Bronchial epithelial cell (primary cell): Measurements from ENCODE around the gene RPEL1. TPM values are rescaled to one million over a fixed set of nuclear protein-coding genes. Genes with fewer than 3 reads are reported as not detected.
A peak's percentile ranks its signal among the peaks of the same experiment; 100 is the strongest.

Experiments
- DNase-seq: peaks from one replicate; pipeline ENCODE4 v3.0.0-alpha.2; 2010; ENCODE audit warnings: low read depth
- FAIRE-seq: peaks from 2 replicates; lab custom pipeline; 2011; peaks lifted over from hg19 to GRCh38; lab: Jason Lieb, UNC
- H3K27me3 ChIP-seq: 2 replicates; pipeline ENCODE4 v1.5.1; 2011; ENCODE audit warnings: low read length; ENCODE audit not compliant: control insufficient read depth, insufficient read depth
- H3K36me3 ChIP-seq: 2 replicates; pipeline ENCODE4 v1.5.1; 2011; ENCODE audit warnings: low read length; ENCODE audit not compliant: control insufficient read depth, insufficient read depth
- H3K4me3 ChIP-seq: 2 replicates; pipeline ENCODE4 v1.5.1; 2011; ENCODE audit warnings: mild to moderate bottlenecking, low read depth, low read length, control low read depth
- CTCF ChIP-seq: IDR thresholded peaks from 2 replicates; pipeline ENCODE4 v1.5.1; 2011; ENCODE audit warnings: mild to moderate bottlenecking, moderate library complexity, low read length, control low read depth, inconsistent platforms; ENCODE audit not compliant: insufficient read depth, severe bottlenecking
- total RNA-seq: library from RNA; depleted of rRNA; stranded (reverse); fragments of >200 nt; gene quantifications from 2 replicates; pipeline ENCODE4 v1.2.1, GENCODE V29; 2014

The RPEL1 gene
- total RNA-seq, 1 donor from 2014 or later: under 0.01 TPM

GRCh38 chr10:103232131-103232673 is 13.5 kb upstream of the RPEL1 start:
- H3K4me3 ChIP-seq: no peak overlapping the region
- H3K36me3 ChIP-seq: no peaks in the 10 kb centered on the region
- no peak for TF ChIP-seq CTCF
- no peaks in the 10 kb centered on the region for H3K27me3 ChIP-seq
- FAIRE-seq (no peak), DNase-seq (no peak)

GRCh38 chr10:103232772-103233488 is 12.8 kb upstream of the RPEL1 start:
- H3K4me3 ChIP-seq: no peak overlapping the region
- no peaks in the 10 kb centered on the region for H3K36me3 ChIP-seq
- FAIRE-seq (no peak), DNase-seq (peak; percentile 77)
- TF ChIP-seq CTCF: no peak
- no peaks in the 10 kb centered on the region for H3K27me3 ChIP-seq

- no peaks in the 10 kb centered on the region for H3K36me3 ChIP-seq
- FAIRE-seq (no peak), DNase-seq (no peak)
- no peak for TF ChIP-seq CTCF
- H3K4me3 ChIP-seq: no peak overlapping the region
- no peaks in the 10 kb centered on the region for H3K27me3 ChIP-seq
Observed at GRCh38 chr10:103235775-103236174, 9.9 kb upstream of the RPEL1 start.

GRCh38 chr10:103238506-103239252 is 7.0 kb upstream of the RPEL1 start:
- TF ChIP-seq CTCF: peak; percentile 63
- no peak for FAIRE-seq
- DNase-seq: peak; percentile 75

GRCh38 chr10:103241262-103242011 is 4.2 kb upstream of the RPEL1 start:
- Histone ChIP-seq H3K36me3 (no peaks in the 10 kb centered on the region), H3K4me3 (peak overlapping the region; percentile 14), H3K27me3 (no peaks in the 10 kb centered on the region)
- FAIRE-seq (no peak), DNase-seq (peak; percentile 94)
- no peak for TF ChIP-seq CTCF

More at GRCh38 chr10:103238506-103239252, 7.0 kb upstream of the RPEL1 start:
- Histone ChIP-seq H3K4me3 (no peak overlapping the region), H3K27me3 (no peaks in the 10 kb centered on the region), H3K36me3 (no peaks in the 10 kb centered on the region)
